NOMO-1 treated with DMSO at 0.1 percent for 48 hours (cell line): ENCODE data around the gene KRT12.

Source experiments
- DNase-seq: peaks from one replicate; lab custom pipeline; 2025; ENCODE audit not compliant: unreplicated experiment; lab: John Stamatoyannopoulos, UW

KRT12 gene

DNA sequence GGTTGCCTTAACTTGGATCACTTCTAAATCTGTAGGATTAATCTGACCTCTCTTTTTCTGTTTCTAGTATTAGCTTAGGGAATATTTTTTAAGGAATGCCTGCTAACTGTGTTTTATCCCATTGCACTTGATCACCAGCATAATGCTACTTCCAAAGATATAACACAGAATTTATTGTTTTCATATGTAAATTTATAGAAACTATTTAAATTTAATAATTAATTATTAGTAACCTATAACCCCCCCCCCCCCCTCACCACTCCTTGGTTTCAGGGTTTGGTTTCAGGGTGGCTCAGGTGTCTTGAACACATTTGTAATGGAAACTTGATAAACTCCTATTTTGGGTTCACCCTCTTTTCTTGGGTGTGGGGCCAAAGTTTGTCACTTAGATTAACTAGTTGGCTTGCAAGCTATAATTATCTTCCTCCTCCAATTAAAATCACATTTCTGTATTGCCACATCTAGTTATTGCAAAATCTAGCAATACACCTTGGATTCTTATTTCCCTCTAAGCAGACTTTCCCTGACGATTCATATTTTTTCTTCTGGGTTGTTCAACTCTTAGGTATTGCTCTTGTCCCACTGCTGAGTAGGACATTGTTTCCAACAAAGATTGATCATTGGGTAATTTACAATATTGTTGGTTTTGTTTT is 18.3 kb downstream of the KRT12 start:
- DNase-seq, result peak; percentile 72

DNA sequence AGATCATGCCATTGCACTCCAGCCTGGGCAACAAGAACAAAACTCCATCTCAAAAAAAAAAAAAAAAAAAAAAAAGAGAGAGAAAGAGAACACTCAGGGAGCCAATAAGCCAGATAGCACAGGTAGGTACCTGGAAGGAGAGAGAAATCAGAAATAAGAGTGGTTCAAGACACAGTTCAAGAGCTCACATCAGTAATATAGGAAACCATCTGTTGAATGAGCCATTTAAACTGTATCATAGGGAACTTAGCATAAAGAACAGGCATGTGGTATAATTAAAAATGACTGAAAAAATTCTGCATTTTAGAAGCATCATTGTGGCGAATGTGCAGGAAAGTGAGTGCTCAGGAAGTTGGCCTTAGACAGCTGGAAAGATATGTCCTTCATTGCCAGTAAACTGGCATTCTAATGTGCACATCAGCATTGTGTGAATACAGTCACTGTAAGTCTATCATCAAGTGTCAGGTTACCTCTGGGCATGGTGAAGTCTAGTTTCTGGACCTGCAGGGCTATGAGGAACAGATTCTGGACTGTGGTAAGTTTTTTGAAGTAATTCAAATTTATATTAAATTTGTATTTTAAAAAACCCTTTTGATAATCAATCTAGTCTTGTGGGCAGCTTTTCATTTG is 20.4 kb downstream of the KRT12 start:
- no peak for DNase-seq

DNA sequence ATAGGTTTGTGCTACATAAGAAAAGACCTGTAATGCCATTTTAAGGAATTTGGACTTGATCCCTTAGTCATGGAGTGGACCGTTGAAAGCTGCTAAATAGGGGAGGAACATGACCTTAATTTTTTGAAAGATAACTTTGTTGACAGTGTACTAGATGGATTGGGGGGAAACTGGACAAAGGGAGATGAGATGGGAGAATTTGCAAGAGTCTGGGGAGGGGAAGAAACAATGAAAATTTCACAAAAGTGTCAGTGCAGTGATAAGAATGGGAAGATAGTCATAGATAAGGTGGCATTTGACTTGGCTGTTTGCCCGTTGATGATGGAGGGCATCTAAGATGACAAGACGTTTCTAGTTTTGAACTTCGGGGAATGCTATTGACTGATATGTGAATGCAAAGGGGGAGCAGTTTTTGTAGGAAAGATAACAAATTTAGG is 22.3 kb downstream of the KRT12 start:
- no peak for DNase-seq

GRCh38 chr17:40843242-40843641 is 23.8 kb downstream of the KRT12 start:
- DNase-seq, result no peak

GRCh38 chr17:40841246-40841645 is 25.8 kb downstream of the KRT12 start:
- no peak for DNase-seq

- DNase-seq, result no peak
Observed at GRCh38 chr17:40839194-40839593, 27.8 kb downstream of the KRT12 start.

- DNase-seq, result no peak
Observed at GRCh38 chr17:40836020-40836419, 31.0 kb downstream of the KRT12 start.

DNA sequence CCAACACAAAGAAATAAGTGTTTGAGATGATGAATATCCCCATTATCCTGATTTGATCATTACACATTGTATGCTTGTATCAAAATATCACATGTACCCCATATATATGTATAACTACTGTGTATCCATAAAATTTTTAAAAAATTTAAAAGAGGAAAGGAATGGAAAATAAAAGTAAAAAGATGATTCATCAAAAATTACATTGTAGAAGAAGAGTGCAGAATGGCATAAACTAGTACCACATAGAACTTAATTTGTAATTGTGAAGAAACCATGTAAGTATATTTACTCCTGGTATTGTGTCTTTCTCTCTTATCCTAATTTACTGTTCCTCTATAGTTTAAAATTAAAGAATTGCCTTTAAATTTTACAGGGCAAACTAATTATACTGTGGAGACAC is 33.1 kb downstream of the KRT12 start:
- no peak for DNase-seq

GRCh38 chr17:40832840-40833239 is 34.2 kb downstream of the KRT12 start:
- DNase-seq, result no peak

- no peak for DNase-seq
Observed at GRCh38 chr17:40830085-40830776, 36.8 kb downstream of the KRT12 start.

DNA sequence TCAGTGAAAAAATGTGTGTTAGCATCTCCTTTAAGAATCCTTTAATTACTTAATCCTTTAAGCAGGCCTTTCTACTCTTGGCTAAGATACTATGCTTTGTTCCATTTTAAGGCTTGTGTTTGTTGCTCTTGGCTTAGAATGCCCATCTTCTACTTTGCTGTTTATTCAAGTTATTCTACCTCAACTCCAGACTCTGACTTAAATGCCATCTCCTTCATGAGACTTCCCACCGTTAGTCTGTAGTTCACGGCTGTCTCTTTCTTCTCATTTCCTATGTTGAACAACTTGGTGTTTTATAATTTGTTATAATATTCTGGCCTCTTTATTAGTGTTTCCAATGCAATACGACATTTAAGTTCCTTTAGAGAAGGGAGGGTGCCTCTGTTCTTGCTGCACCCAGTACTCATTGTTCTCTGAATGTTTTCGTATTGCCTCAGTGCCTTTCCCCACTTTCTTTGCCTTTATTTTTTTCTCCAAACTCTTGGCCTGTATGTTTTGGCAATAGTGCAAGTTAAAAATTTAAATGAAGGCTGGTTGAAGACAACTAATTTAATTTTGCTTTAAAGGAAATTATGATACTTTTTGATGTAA is 38.5 kb downstream of the KRT12 start:
- no peak for DNase-seq

DNA sequence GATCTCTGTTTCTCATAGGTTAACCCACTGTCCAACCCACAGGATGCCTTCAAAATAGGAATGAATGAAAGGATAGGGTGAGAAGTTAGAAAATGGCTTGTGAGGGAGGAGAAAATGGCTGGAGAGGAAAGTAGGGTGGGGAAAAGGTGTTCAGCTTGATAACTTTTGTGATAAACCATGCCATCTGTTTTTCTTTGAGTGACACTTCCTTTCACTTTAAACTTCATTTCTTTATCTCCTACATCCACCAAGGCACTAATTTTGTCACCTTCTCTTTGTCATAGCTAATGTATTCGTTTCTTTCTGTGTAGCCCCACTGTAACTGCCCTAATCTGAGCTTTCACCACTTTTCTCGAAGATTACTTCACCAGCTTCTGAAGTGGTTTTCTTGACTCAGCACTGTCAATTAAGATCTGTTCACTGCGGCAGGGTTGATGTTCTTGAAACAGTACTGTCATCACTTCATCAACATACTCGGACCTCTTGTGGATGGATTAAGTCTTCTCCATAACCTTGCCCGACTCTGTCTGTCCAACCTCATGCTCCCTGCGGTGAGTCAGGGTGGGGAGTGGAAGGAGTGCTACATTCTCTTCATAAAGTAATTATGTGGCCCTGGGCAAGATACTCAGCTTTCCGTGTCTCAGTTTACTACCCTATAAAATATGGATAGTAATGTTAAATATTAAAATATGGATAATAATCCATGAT is 39.1 kb downstream of the KRT12 start:
- DNase-seq, result peak; percentile 82

GRCh38 chr17:40825599-40825998 is 41.4 kb downstream of the KRT12 start:
- no peak for DNase-seq

DNA sequence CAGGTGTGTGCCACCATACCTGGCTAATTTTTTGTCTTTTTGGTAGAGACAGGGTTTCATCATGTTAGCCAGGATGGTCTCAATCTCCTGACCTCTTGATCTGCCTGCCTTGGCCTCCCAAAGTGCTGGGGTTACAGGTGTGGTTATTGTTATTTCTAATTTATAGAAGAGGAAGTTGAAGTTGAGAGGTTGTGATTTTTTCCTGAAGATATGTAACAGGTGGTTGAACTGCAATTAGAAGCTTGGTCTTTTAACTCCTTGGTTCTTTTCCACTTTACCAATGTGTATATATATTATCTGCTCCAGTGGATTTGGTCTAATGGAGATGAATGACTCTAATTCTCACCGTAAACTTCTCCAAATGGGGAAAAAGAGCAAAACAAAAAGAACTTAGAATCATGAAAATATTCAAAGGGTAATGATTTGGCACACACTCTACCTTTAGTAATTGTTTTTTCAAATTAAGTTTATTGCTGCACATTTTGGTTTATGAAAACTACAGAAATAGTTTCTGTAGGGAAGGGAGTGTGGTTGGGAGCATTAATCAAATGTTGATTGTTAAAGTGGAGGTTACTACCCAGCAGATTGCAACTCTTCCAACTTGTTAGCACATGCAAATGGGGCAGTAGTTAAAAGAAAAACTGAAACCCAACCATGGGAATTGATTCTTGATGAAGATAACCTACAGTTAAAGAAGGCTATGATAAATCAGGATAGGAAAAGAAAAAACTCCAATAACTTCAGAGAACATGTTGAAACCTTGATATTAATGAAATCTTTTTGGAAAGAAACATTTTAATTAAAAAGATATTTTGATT is 42.8 kb downstream of the KRT12 start:
- DNase-seq, result no peak

DNA sequence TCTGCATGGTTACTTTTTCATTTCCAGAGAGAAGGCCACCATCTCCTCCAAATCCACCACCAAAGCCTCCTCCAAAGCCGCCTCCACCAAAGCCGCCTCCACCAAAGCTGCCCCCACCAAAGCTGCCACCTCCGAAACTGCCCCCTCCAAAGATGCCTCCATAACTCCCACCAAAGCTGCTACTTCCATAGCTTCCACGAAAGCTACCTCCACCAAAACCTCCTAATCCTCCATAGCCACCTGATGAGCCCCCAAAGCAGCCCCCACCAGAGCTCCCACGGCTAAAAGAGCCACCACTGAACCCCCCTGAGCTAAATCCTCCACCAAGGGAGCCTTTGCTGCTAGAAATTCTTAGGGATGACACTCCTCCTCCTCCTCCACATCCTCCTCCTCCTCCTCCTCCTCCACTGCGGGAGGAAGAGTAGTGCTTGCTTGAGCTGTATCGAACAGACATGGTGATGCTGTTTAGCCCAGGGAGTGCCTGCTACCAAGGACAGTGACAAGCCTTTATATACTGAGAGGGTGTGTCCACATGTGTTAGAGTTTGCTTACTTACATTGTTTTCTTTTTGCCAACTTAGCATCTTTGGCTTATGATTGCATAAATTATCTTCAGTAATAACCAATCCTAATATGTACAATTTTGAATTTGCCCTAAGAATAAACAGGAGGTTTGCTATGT is 44.8 kb downstream of the KRT12 start, which contains the start of gene KRT10:
Gene KRT10 (minus strand): TSS at position 483 of the 681 bp plus-strand sequence. CDS start 29 bp downstream, at position 454.
- DNase-seq, result no peak

GRCh38 chr17:40821536-40821935 is 45.5 kb downstream of the KRT12 start:
- DNase-seq, result no peak

DNA sequence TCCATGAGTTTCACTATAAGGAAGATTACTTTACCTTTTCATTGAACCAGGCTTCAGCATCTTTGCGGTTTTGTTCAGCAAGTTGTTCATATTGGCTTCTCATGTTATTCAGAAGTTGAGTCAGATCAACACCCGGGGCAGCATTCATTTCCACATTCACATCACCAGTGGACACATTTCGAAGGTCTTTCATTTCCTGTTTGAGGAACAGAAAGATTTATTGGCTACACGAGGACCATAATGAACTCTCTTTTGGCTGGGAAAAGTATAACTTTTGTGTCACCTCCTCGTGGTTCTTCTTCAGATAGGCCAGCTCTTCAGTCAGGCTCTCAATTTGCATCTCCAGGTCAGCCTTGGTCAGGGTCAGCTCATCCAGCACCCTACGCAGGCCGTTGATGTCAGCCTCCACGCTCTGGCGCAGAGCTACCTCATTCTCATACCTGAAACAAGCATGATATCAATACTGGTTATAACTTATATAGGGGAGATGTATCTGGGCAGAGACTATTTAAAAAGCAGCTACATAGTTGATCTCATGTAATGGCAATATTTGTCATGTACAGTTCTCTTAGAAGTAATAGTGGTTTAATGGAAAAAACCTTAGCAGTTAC is 46.7 kb downstream of the KRT12 start:
- peak; percentile 29 for DNase-seq

DNA sequence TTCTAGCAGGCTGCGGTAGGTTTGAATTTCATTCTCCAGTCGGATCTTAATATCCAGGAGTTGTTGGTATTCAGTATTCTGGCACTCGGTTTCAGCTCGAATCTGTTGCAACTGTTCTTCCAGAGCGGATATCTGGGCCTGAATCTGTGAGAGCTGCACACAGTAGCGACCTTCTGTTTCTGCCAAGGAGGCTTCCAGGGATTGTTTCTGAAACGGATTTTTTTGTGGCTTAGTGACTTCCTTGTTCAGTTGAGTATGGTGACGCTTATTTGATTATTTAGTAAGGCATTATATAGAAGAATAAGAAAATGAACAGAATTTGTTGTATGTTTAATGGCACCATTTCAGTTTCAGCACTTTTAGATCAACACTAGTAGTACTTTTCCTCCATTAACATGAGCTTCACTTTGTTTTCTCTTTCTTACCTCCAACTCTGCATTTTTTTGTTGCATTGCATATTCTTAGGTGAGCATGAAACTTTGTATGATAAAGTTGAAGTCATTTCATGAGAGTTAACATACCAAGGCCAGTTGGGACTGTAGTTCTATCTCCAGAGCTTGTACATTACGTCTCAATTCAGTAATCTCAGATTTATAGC is 47.4 kb downstream of the KRT12 start:
- peak; percentile 10 for DNase-seq
